Measurements from ENCODE around the gene TTL. TPM values are rescaled to one million over a fixed set of nuclear protein-coding genes. Genes with fewer than 3 reads are reported as not detected.

The TTL gene
- total RNA-seq, 1 experiment from 2014 or later, result 34.6 TPM

DNA sequence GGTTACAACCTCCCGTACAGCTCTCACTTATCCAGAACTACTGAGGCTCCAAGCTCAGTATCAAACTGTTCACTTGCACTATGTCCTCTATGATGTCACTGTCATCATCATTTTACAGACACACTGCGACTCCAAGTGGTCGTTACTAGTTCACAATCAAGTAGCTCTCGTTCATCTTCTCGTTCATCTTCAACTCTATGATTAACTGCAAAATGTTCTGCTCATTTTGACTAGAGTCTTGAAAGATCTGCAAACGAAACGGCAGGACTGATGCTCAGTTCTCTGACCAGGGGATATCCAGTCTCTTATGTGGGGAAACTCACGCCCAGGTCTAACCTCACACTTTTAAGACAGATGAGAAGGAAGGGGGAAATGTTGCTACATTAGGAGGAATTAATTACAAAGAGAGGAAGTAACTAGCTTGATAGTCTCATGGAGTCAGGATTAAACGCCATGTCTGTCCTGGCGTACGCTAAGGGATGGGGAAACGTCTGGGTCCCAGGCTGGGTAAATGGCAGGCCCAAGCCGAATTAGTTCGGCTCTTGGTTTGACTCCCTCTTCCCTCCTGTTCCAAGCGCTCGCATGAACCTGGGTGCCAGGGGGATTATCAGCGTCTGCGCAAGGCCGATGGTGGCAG, 101.7 kb downstream of the TTL start:
- DNase-seq (ENCODE audit: low read depth), result peak; percentile 64

DNA sequence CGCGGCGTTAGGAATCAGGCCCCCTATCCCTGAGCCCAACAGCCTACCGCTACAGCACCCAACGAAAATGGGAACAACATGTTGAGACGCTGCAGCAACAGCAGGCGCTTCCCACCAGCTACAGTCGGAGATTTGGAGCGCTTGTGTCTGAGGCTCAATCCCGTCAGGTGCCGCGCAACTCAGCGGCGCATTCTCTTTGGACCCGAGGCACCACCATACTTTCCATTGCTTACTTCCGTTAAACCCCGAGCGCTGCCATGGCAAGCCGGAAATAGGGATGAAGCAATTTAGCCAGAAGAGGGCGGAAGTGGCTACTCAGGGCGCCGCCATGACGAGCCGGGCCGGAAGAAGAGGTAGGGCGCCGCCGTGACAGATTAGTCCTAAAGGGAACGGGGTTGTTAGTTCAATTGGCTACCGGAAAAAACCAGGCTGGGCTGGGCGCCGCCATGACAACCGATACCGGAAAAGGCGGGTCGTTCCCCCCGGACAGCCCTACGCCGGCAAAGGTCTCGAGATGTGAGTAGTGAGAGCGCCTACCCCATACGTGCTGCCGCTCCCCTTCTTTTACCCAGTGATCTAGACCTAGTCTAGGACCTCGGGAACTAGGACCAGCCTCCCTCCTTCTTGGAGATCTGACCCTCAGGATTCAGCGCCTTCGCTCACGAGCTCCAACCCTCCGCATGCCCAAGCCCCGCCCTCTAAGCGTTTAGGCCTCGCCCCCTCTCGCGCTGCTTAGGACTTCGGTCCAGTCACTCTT, 102.4 kb downstream of the TTL start, which contains the start of gene CHCHD5:
Gene CHCHD5 (plus strand): TSS at position 476 of the 757 bp plus-strand sequence. CDS start 39 bp downstream, at position 515.
- peak; percentile 97 for DNase-seq (ENCODE audit: low read depth)

DNA sequence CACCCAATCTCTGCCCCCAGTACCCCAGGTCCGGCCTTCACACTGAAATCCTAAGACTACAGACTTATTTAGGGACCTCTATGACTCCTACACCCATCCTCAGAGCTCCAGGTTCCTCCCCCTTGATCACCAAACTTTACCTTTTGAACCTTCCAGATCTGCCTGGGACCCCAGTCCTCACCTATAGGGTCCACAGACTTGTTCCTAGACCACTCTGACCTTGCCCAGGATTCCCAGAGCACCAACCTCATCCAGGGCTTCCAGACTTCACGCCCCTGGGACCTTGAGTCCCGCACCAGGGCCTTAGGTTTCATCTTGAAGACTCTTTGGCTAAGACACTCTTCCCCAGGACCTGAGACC, 102.9 kb downstream of the TTL start:
- no peak for DNase-seq (ENCODE audit: low read depth)

DNA sequence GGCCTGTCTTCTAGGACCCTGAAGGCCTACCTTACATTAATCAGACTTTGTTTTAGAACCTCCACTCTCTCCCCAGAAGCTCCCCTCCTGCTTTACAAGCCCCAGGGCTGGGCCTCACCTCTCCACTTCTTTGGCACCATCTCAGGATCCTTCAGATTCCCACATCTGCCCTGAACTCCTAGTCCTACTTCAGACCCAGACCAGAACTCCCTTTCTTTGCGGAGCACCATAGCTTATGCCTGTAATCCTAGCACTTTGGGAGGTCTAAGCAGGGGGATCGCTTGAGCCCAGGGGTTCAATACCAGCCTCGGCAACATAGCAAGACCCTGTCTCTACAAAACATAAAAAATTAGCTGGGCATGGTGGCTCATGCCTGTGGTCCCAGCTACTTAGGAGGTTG, 103.4 kb downstream of the TTL start:
- DNase-seq (ENCODE audit: low read depth), result no peak

DNA sequence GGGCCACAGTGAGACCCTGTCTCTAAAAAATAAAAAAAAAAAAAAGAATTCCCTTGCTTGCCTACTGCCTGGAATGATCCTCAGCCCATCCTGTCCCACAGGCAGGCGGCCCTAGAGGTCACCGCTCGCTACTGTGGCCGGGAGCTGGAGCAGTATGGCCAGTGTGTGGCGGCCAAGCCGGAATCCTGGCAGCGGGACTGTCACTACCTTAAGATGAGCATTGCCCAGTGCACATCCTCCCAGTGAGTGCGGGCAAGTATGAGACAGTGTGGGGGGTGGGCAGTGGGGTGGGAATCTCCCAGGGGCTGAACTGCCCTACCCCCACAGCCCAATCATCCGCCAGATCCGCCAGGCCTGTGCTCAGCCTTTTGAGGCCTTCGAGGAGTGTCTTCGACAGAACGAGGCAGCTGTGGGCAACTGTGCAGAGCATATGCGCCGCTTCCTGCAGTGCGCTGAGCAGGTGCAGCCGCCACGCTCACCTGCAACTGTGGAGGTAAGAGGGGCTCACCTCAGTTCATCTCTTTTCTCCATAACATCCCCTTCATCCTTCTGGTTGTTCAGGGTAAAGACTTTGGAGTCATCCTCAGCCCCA, 104.0 kb downstream of the TTL start:
- no peak for DNase-seq (ENCODE audit: low read depth)

DNA sequence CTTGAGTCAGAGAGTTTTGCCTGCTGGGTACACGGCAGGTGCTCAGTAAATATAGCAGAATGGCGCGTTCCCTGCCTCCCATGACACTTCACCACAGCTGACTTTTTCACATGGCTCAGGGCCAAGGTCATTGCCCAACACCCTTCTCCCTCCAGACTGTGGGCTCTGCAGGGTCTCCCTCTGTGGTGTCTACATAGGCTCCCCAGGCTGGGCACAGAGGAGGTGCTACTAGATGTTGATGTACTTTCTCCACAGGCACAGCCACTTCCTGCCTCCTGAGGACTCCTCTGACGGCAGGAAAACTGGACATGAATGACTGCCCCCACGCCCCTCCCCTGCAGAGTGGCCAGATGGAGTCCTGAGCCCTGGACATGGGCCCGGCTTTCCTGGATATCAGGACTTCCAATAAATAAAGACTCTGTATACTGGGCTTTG, 106.7 kb downstream of the TTL start:
- DNase-seq (ENCODE audit: low read depth), result no peak

Other genes with a start within 250 kb of the TTL start
- gene ZC3H8, start 227.1 kb upstream of the TTL start, total RNA-seq (2014; rRNA removed; shearing (Covaris generic)), result 1.6 and 5.2 TPM in 2 replicates
- 2.0 and 3.5 TPM in 2 replicates for gene ZC3H6, start 206.6 kb upstream of the TTL start, total RNA-seq (2014; rRNA removed; shearing (Covaris generic))
- gene RGPD8, start 48.5 kb upstream of the TTL start, total RNA-seq (2014; rRNA removed; shearing (Covaris generic)), result 0.49 and 1.4 TPM in 2 replicates
- gene POLR1B, start 60.3 kb downstream of the TTL start, total RNA-seq (2014; rRNA removed; shearing (Covaris generic)), result 11.9 and 13.5 TPM in 2 replicates
- gene CHCHD5, start 102.5 kb downstream of the TTL start, total RNA-seq (2014; rRNA removed; shearing (Covaris generic)), result 11.5 and 16.9 TPM in 2 replicates
- gene SLC20A1, start 163.8 kb downstream of the TTL start, total RNA-seq (2014; rRNA removed; shearing (Covaris generic)), result 51.7 and 70.1 TPM in 2 replicates
- gene NT5DC4, start 238.9 kb downstream of the TTL start, total RNA-seq (2014; rRNA removed; shearing (Covaris generic)), result not detected in 2 replicates